Measurements from ENCODE around the gene MTMR4.

Gene MTMR4

GRCh38 chr17:58501451-58501850 is 13.0 kb downstream of the MTMR4 start:
- TF ChIP-seq, protein P1, sequence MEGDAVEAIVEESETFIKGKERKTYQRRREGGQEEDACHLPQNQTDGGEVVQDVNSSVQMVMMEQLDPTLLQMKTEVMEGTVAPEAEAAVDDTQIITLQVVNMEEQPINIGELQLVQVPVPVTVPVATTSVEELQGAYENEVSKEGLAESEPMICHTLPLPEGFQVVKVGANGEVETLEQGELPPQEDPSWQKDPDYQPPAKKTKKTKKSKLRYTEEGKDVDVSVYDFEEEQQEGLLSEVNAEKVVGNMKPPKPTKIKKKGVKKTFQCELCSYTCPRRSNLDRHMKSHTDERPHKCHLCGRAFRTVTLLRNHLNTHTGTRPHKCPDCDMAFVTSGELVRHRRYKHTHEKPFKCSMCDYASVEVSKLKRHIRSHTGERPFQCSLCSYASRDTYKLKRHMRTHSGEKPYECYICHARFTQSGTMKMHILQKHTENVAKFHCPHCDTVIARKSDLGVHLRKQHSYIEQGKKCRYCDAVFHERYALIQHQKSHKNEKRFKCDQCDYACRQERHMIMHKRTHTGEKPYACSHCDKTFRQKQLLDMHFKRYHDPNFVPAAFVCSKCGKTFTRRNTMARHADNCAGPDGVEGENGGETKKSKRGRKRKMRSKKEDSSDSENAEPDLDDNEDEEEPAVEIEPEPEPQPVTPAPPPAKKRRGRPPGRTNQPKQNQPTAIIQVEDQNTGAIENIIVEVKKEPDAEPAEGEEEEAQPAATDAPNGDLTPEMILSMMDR (IDR thresholded peaks at IDR 0.05; ENCODE audit: low read depth, low read length): no peak
- no peak overlapping the region for H3K4me3 ChIP-seq (ENCODE audit: low read depth, low read length)
- DNase-seq (ENCODE audit: low read depth, low spot score): no peak
- in situ Hi-C loops (cut with HindIII; ENCODE audit: low sequenced_read_pairs): no loop called here

DNA sequence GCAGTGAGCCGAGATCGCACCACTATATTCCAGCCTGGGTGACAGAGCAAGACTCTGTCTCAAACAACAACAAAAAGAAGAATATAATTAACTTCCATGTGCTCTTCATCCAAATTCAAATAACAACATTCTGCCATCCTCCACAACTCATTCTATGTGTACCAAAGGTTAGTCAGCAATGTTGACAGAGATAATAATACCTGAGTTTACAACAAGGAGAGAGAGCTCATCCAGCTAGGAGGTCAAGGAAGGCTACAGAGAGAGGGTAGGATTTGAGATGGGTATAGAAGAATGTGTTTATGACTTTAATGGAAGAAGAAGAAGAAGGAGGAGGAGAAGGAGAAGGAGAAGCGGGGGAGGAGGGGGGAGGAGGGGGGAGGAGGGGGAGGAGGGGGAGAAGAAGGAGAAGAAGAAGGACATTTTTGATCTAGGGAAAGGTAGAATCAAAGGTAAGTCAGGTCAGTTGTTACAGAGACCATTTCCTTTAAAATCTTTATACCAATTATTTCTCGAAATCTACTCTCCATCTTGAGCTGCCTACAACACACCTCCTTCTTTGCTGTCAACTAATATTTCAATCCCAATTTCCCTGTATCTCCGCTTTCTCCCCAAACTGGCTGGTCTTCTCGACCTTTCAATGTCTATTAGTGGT is 16.1 kb downstream of the MTMR4 start:
- no peak for DNase-seq (ENCODE audit: low read depth, low spot score)
- no peak overlapping the region for H3K4me3 ChIP-seq (ENCODE audit: low read depth, low read length)
- in situ Hi-C loops (cut with HindIII; ENCODE audit: low sequenced_read_pairs): no loop called here
- TF ChIP-seq, protein P1 (IDR thresholded peaks at IDR 0.05; ENCODE audit: low read depth, low read length): no peak

DNA sequence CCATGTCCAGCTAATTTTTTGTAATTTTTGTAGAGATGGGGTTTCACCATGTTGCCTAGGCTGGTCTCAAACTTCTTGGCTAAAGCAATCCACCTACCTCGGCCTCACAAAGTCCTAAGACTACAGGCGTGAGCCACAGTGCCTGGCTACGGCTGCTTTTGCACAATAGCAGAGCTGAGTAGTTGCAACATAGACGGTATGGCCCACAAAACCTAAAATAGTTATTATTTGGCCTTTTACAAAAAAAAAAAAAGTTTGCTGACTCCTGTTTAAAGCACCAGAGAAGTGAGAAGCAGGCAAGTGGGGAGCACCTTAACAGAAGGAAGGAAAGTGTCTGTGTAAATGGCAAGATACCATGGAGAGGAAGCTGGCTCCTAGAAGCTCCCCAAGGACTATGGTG is 20.9 kb downstream of the MTMR4 start:
- H3K4me3 ChIP-seq (ENCODE audit: low read depth, low read length): no peak overlapping the region
- no peak for DNase-seq (ENCODE audit: low read depth, low spot score)
- TF ChIP-seq, protein P1 (IDR thresholded peaks at IDR 0.05; ENCODE audit: low read depth, low read length): no peak
- in situ Hi-C loops (cut with HindIII; ENCODE audit: low sequenced_read_pairs): no loop called here

DNA sequence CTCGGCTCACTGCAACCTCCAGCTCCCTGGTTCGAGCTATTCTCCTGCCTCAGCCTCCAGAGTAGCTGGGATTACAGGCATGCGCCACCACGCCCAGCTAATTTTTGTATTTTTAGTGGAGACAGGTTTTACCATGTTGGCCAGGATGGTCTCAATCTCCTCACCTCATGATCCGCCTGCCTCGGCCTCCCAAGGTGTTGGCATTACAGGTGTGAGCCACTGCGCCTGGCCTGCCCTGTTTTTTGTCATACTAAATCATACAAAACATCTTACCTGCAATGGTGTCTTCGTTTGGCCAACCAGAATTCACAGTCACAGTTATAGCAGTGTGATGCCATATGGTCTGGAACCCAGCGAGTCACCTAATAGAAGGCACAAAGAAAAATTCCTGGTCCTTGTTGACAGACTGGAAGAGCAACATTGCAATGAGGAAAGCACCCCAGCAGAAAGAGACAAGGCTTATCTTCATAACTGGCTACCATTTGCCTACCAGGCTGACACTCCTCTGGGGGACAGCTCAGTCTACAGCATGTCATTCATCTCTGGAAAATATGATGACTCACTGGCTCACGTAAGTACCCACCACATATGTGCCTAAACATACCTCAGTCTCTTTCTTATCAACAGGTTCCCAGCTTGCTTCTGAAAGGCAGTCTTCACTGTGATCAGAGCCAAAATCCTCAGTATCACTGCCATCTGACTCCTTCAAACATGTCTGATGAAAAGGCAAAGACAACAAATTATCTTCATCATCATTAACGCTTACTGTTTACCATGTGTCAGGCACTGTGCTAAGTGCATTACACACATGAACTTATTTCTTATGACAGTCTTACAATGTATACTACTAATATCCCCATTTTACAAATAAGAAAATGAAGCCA is 22.0 kb downstream of the MTMR4 start:
- no peak for DNase-seq (ENCODE audit: low read depth, low spot score)
- TF ChIP-seq, protein P1 (IDR thresholded peaks at IDR 0.05; ENCODE audit: low read depth, low read length): no peak
- in situ Hi-C loops (cut with HindIII; ENCODE audit: low sequenced_read_pairs): no loop called here
- H3K4me3 ChIP-seq (ENCODE audit: low read depth, low read length): no peak overlapping the region

DNA sequence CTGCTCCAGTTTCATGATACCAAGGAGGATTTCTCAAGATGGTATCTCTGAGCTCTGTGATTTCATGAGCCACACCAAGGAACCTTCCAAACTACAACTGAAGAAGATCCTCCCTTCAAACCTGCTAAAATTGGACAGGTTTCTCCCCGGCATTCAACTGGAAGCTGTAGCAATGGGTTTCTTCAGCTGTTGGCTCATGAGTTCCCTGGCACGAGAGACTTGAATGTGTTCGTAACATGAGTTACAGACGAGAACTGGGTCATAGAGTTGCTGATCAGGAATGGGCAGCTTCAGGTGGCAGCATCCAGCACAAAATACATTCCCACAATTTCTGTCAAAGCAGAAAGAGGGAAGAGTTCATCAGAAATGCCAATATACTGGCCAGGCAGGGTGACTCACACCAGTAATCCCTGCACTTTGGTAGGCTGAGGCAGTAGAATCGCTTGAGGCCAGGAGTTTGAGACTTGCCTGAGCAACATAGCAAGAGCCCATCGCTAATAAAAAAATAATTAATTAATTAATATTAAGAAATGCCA is 22.9 kb downstream of the MTMR4 start:
- TF ChIP-seq, protein P1 (IDR thresholded peaks at IDR 0.05; ENCODE audit: low read depth, low read length): no peak
- H3K4me3 ChIP-seq (ENCODE audit: low read depth, low read length): no peak overlapping the region
- no peak for DNase-seq (ENCODE audit: low read depth, low spot score)
- in situ Hi-C loops (cut with HindIII; ENCODE audit: low sequenced_read_pairs): no loop called here

- DNase-seq (ENCODE audit: low read depth, low spot score): no peak
- TF ChIP-seq, protein P1 (IDR thresholded peaks at IDR 0.05; ENCODE audit: low read depth, low read length): no peak
- in situ Hi-C loops (cut with HindIII; ENCODE audit: low sequenced_read_pairs): no loop called here
- no peak overlapping the region for H3K4me3 ChIP-seq (ENCODE audit: low read depth, low read length)
These were observed 26.0 kb downstream of the MTMR4 start for GRCh38 chr17:58488428-58488890.
